ENCODE data around the gene SH3RF2. TPM values are rescaled to one million over a fixed set of nuclear protein-coding genes. Genes with fewer than 3 reads are reported as not detected.

Gene SH3RF2
- total and polyA plus RNA-seq, 10 donors = 0.04 to 0.44 (median 0.10) TPM; not detected in 2

DNA sequence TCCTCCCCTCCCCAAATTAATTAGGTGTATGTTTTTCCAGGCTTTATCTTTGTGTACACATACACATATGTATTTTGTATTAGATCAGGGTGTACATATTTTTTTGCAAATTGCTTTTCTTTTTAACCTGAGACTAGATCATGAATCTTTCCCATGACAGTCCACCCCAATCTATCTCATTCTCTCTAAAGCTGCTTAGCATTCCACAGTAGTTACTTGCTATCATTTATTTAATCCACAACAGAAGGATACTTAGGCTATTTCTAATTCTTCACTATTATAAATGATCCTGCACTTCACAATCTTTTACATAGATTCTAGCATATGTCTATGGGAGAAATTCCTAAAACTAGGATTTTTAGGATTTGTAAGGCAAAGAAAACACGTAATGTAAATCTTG is 43.9 kb downstream of the SH3RF2 start:
- no peaks in the 10 kb centered on the region for H3K9me3 ChIP-seq
- no peaks in the 10 kb centered on the region for H3K27me3 ChIP-seq (replicated peaks in 1 of 7)
- H3K36me3 ChIP-seq = no peaks in the 10 kb centered on the region
- no peak for DNase-seq
- intact Hi-C loops (cut with DNase I; ENCODE audit: low total_unique reads) = no loop called here
- no peak overlapping the region for H3K4me3 ChIP-seq
- no peak overlapping the region for H3K27ac ChIP-seq
- H3K4me1 ChIP-seq = peaks cover 0 to 17% (median 0%) of the 10 kb centered on the region in 6 donors
- WGBS, 5 donors = 81 to 96% (median 93%) methylated on average over 1 of the region's 1 CpG
- TF ChIP-seq, protein P1, sequence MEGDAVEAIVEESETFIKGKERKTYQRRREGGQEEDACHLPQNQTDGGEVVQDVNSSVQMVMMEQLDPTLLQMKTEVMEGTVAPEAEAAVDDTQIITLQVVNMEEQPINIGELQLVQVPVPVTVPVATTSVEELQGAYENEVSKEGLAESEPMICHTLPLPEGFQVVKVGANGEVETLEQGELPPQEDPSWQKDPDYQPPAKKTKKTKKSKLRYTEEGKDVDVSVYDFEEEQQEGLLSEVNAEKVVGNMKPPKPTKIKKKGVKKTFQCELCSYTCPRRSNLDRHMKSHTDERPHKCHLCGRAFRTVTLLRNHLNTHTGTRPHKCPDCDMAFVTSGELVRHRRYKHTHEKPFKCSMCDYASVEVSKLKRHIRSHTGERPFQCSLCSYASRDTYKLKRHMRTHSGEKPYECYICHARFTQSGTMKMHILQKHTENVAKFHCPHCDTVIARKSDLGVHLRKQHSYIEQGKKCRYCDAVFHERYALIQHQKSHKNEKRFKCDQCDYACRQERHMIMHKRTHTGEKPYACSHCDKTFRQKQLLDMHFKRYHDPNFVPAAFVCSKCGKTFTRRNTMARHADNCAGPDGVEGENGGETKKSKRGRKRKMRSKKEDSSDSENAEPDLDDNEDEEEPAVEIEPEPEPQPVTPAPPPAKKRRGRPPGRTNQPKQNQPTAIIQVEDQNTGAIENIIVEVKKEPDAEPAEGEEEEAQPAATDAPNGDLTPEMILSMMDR (IDR thresholded peaks at IDR 0.05 in 8 of 11, conservative IDR thresholded peaks at IDR 0.05 in 3 of 11) = no peak
- TF ChIP-seq POLR2A (IDR thresholded peaks at IDR 0.05) (no peak), POLR2AphosphoS5 (IDR thresholded peaks at IDR 0.05) (no peak)

- no peak for DNase-seq
- Histone ChIP-seq H3K27ac (no peak overlapping the region), H3K36me3 (no peaks in the 10 kb centered on the region), H3K4me3 (no peak overlapping the region), H3K4me1 (peaks cover 0 to 17% (median 0%) of the 10 kb centered on the region in 6 donors), H3K27me3 (replicated peaks in 1 of 7) (peaks cover 0 to 4% (median 0%) of the 10 kb centered on the region in 7 donors), H3K9me3 (no peaks in the 10 kb centered on the region)
- intact Hi-C loops (cut with DNase I; ENCODE audit: low total_unique reads) = no loop called here
- TF ChIP-seq POLR2A (IDR thresholded peaks at IDR 0.05) = no peak
- 90 to 97% (median 93%) methylated on average over 2 of the region's 2 CpGs for WGBS, 5 donors
Measured at GRCh38 chr5:145980718-145981117, 44.3 kb downstream of the SH3RF2 start.

GRCh38 chr5:145981589-145982571 is 45.5 kb downstream of the SH3RF2 start:
- H3K27me3 ChIP-seq (replicated peaks in 1 of 7) = peaks cover 0 to 14% (median 0%) of the 10 kb centered on the region in 7 donors
- intact Hi-C loops (cut with DNase I; ENCODE audit: low total_unique reads) = no loop called here
- H3K9me3 ChIP-seq = no peaks in the 10 kb centered on the region
- peaks cover 0 to 17% (median 0%) of the 10 kb centered on the region in 6 donors for H3K4me1 ChIP-seq
- TF ChIP-seq, protein P1 (IDR thresholded peaks at IDR 0.05 in 8 of 11, conservative IDR thresholded peaks at IDR 0.05 in 3 of 11) = no peak
- TF ChIP-seq POLR2AphosphoS5 (IDR thresholded peaks at IDR 0.05) (no peak), POLR2A (IDR thresholded peaks at IDR 0.05) (no peak)
- H3K4me3 ChIP-seq = no peak overlapping the region
- no peak overlapping the region for H3K27ac ChIP-seq
- DNase-seq = no peak
- 48 to 80% (median 69%) methylated on average over 3 of the region's 3 CpGs for WGBS, 5 donors
- no peaks in the 10 kb centered on the region for H3K36me3 ChIP-seq

- H3K27ac ChIP-seq = no peak overlapping the region
- 79 to 84% (median 83%) methylated on average over 3 of the region's 3 CpGs for WGBS, 5 donors
- peaks cover 0 to 17% (median 0%) of the 10 kb centered on the region in 6 donors for H3K4me1 ChIP-seq
- H3K36me3 ChIP-seq = no peaks in the 10 kb centered on the region
- peaks cover 0 to 14% (median 0%) of the 10 kb centered on the region in 7 donors for H3K27me3 ChIP-seq (replicated peaks in 1 of 7)
- H3K4me3 ChIP-seq = no peak overlapping the region
- no peaks in the 10 kb centered on the region for H3K9me3 ChIP-seq
- intact Hi-C loops (cut with DNase I; ENCODE audit: low total_unique reads) = no loop called here
- TF ChIP-seq, protein P1 (IDR thresholded peaks at IDR 0.05 in 8 of 11, conservative IDR thresholded peaks at IDR 0.05 in 3 of 11) = no peak
- TF ChIP-seq POLR2AphosphoS5 (IDR thresholded peaks at IDR 0.05) (no peak), POLR2A (IDR thresholded peaks at IDR 0.05) (no peak)
- DNase-seq = no peak
Measured at GRCh38 chr5:145982572-145983318, 46.4 kb downstream of the SH3RF2 start.
